DMS79 treated with DMSO at 0.1 percent for 48 hours (cell line): Measurements from ENCODE around the gene HOXD10.
A peak's percentile ranks its signal among the peaks of the same experiment; 100 is the strongest.

ENCODE experiments used
- DNase-seq: peaks from one replicate; lab custom pipeline; 2025; lab: John Stamatoyannopoulos, UW

The HOXD10 gene

DNA sequence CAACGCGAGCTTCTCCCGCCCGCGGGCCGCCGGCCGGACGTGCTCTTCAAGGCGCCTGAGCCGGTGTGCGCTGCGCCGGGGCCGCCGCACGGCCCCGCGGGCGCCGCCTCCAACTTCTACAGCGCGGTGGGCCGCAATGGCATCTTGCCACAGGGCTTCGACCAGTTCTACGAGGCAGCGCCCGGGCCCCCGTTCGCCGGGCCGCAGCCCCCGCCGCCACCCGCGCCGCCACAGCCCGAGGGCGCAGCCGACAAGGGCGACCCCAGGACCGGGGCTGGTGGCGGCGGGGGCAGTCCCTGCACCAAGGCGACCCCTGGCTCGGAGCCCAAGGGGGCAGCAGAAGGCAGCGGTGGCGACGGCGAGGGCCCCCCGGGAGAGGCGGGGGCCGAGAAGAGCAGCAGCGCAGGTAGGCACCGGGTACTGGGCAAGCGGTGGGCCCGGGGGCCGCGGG, 8.8 kb upstream of the HOXD10 start:
- no peak for DNase-seq

DNA sequence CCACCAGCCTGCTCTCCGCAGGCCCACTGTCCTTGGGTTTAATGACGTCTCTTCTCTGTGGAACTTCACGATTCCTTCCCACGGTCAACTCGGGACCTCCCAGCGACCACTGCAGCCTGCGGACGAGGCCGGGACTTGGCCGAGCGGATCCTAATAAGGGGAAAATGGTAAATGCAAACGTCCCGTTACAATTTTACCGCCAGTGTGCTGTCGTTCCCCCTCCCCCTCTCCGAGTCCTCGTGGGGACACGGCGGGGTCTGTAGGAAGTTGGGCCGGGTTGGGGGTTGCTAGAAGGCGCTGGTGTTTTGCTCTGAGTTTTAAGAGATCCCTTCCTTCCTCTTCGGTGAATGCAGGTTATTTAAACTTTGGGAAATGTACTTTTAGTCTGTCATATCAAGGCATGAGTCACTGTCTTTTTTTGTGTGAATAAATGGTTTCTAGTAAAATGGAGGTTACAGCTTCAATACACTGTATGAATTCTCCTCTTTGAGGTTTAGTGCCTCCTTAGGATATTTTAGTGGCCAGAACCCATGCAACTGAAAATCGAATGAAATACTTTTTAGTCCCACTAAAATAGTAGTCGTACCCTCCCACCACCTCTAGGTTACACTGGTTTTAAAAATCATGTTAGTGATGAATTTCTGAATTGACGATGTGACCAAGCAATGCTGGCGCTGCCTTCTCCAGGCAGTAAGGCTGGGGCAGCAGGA, 7.2 kb upstream of the HOXD10 start:
- peak; percentile 57 for DNase-seq

DNA sequence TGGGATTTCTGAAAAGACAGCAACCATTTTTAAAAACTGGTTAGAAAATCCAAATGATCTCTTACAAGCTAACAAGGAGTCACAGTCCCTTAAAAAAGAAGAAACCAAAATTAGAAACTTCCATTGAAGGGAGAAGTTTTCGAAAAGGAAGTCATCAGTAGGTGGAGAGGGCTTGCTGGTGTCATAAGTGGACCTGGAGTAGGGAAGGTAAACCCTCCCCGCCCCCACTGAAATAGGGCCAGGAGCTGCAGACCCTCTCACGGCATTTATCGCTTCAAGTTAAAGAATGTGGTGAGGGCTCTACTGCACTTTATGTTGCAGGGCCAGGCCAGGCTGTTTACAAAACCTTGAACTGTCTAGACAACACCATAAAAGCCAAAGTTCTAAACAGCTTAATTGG, 6.6 kb upstream of the HOXD10 start:
- peak; percentile 70 for DNase-seq

DNA sequence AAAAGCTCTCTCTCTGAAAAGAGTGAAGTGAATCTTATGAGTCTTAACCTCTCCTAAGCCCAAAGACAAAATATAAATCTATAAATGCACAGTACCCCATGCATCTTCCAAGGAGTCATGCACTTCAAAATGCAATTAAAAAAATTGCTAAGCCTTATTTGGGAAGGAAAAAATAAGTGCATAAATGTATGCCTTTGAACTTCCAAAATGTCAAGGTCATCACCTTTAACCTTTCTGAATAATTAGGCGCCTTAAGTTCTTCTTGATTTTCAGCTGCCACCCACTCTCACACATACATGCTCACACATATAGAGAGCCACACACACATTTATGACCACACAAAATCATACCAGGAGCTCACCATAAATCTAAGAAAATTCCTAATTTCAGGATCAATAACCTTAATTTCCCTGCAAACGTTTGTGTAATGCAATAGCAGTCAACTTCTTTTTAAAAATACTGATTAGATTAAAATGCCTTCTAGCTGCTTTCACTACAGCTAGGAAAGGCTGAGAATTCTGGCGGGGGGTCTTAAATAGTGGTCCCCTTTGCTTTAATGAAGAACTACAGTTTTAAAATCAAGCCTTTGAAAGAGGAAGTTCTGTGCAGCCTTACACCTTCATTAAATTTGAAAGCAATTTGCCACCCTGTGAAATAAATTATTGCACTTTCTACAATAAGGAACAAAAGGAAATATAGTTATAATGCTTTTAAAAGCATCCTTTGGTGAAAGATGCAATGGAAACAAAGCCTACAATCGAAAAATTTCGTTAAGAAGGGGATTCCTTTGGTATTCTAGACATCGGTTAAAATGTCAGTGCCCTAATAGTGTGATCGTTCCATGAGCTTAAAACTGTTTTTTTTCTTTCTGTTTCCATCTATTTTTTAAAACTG, 5.9 kb upstream of the HOXD10 start:
- peak; percentile 60 for DNase-seq

DNA sequence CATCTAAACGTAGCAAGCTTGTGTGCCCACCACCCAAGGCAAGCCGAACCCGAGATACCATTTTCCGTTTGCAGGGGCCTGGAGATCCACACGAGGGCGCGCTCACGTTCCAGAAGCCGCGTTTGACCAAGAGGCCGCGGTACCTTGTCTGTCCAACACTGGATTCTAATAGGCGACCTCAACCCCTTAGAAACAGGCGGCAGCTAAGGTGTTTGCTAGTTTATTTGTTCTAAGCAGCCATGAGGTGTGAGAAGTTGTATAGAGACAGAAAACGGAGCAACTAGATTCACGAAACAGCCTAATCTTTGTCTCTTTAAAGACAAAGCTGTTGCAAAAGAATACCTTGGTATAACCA, 5.3 kb upstream of the HOXD10 start:
- peak; percentile 94 for DNase-seq

DNA sequence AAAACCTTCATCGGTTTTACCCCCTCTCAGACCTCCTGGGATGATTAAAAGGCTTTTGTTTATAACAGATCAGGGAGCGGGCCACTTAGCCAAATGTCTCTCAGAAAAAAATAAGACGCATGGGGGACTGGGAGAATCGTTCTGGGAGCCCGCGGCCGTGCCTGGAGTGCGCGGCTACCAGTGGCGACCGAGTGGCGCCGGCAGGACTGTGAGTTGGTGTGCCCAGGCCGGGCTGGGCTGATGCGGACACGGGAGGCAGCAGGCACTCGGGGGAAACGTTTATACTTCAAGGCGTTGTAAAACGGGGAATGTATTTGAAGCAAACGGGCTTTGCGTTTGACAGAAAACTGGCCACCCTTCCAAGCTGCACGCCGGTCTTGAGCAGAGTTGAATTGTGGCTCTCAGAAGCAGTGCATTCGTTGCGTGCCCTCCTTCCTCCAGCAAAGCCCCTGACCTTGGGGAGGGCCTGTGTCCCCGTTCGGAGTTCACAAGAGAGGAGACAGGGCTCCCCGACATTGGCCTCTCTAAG, 4.7 kb upstream of the HOXD10 start:
- DNase-seq, result peak; percentile 61

DNA sequence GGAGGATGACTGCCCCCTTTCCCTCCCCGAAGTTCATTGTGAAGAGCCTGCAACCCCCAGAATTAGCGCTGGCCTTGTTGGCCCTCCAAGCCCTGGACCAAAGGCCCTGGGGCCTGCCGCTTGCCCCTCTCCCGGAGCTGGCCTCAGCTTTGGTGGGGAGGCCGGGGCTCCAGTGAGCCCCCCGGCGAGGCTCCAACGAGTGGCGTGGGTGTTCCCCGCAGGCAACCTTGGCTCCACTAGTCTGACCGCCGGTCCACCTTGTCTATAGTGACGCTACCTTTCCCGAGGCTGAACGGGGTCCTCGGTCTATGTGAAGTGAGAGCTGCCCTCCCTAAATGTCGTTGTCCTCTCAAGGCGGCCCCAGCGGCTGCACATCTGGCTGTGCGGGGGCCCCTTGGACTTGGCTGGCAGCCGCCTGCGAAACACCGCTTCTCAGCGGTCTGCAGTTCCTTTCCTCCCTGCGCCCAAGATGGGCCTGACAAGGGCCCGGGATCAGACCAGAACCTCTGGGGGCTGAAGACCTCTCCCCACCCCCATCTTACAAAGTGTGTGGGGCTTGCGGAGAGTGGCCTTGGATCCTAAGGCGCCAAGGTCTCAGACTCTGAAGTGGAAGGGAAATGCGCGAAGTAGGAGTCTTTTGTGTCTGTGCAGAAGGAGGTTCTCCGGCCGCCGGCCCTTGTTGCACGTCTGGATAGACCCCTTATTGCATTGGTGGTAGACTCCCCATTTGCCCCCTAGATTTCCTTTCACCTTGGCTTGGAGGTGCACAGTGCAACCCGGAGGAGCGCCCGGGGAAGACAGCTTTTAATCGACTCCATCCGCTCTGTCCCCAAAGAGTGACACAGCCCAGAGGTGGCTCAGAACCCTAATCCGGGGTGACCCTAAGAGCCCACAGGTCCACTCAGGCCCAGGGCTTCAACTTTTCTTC, 3.9 kb upstream of the HOXD10 start:
- peak; percentile 57 for DNase-seq

DNA sequence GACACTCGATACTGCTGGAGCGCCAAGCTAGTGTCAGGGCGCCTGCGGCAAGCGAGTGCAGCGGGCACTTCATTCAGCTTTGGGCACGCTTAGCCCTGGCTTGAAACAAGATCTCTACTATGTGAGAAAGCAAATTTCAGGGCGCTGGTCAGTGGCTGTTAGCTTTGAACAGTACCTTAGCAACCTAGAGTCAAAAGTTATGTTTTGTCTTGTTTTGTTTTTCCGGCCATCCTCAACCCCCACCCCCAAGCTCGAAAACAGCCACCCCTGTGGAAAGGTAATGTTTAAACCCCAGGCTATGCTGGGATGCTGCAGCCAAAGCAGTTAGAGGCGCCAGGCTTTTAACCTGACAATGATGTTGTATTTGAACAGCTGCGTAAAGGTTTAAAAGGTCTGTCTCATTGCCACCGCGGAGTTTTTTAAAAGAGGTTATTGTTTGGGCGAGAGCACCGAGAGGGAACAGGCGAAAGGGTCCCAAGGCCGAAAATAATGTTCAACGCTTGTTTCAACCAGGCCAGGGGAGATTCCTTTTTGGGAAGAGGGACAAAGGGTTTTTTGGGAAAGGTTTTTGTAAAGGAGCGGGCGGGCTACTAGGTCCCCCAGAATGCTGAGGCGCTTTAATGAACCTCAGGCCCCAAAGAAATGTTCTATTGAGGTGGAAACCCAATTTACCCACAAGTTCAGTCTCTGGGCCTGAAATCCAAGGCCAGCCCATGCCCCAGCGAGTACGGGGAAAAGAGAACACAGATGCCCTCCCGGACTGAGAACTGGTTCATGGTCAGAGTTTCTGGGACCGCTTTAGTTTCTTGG, 2.3 kb upstream of the HOXD10 start:
- peak; percentile 72 for DNase-seq

DNA sequence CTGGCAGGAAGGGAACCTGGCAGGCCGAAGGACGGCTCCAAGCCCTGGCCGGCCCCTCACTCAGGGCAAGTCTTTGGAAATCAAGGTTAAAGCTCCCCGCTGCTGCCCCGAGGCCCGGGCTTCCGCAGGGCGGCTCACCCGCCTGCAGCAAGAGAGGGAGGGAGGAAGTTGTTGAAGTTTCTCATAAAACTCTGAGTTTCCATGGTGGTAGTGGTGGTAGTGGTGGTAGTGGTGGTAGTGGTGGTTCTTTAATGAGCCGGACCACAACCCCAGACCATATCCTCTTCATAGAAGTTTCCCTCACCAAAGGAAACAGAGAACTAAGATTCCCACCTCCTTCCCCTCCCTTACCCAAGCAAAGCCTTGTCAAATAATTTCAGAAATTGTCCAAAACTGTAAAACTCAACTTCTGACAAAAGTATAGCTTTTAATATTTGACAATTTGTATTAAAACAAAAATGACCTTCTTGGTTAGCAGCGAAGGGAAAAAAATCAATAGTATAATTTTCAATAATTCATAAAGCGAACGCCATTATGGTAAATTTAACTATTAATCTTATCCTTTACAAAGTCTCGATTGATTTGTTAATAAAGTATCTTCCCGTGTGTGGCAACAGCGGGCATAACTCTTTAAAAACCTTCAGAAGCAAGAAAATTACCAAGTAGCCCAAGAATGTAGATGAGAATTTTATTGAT, 1.5 kb upstream of the HOXD10 start:
- DNase-seq, result no peak

DNA sequence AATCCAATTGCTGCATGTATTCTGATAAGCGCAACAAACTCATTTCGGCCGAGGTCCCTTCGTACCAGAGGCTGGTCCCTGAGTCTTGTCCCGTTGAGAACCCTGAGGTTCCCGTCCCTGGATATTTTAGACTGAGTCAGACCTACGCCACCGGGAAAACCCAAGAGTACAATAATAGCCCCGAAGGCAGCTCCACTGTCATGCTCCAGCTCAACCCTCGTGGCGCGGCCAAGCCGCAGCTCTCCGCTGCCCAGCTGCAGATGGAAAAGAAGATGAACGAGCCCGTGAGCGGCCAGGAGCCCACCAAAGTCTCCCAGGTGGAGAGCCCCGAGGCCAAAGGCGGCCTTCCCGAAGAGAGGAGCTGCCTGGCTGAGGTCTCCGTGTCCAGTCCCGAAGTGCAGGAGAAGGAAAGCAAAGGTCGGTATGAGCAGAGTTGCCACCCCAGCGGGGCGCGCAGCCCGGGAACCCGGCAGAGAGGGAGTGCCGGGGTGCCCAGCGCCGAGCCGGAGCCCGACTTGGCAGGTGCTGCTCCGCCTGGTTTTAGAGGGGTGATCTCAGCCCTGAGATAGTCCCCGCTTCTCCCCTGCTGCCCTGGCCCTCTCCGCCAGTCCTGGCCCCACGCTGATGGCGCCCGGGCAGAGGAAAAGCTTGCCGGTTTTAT, 714 bp downstream of the HOXD10 start:
- no peak for DNase-seq

DNA sequence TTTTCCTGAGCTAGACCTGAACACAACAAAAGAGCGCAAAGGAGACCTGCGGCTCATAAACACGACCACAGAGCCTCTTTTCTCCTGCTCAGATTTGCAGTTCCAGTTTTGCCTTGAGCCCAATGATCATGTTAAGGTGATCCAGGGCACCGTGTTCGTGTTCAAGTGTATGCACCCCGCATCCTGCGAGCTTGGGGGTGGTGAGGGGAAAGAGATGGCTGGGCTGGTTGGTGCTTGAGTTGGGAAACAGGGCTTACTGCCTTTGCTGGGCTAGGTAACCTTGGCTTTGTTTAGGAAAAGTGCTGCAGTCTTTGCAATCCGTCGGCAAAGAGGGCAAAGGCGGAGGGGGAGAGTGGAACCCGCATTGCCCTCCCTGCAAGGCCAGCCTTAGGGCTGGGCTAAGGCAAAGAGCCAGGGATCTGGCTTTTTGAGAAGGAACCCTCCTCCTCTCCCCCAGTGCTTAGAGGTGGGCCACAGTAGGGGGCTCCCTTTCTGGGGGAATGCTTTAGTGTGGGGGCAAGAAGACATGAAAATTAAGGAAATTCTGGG, 1.3 kb downstream of the HOXD10 start:
- peak; percentile 40 for DNase-seq

DNA sequence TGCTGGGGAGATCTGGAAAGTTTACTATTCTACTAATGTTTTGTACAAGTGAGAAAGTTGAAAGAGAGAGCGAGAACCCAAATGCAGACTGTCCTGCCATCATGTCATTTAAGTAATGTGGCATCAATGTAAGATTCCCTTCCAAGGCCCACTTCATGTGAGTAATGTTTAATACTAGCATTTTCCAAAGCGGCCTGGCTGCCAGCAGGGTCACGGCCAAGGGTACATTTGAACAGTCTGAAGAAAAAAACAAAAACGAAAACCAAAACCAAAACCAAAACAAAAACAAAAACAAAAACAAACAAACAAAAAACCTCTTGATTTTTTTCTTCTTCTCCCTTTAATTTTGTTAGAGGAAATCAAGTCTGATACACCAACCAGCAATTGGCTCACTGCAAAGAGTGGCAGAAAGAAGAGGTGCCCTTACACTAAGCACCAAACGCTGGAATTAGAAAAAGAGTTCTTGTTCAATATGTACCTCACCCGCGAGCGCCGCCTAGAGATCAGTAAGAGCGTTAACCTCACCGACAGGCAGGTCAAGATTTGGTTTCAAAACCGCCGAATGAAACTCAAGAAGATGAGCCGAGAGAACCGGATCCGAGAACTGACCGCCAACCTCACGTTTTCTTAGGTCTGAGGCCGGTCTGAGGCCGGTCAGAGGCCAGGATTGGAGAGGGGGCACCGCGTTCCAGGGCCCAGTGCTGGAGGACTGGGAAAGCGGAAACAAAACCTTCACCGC, 2.2 kb downstream of the HOXD10 start:
- DNase-seq, result peak; percentile 79

DNA sequence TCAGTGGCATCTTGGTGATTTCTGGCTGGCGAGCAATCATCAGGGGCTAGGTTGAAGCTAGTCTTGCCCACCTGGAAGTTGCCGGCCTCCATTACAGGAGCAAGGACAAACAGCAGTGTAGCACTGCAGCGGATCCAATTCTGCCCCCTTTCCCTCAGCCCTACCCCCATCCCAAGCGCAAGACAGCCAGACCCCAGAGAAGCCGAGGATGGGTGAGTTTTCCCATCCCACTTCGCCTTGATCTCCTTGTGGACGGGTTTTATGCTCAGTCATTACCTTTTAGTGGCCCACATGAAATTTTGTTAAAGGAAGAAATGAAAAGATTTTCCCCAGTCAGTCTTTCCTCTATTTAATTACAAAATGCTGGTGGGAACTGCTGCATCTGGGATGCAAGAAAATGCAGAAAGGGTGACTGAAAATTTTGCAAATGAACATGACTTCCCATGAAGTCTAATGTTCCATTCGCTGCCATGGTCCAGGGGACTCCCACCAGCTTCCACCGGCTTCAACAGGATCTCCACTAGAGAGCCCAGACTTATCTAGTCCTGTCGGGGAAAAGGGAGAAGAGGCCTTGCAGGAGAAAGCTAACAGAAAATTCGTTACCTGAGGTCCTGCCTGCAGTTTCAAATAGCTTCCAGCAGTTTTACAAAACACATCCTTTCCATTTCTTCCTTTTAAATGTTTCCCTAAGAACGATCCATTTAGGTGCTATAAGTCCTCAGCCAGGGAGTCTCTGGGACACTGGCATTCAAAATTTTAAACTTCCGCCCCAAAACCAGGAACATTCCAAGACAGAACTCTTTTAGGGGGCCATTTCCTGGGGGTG, 4.0 kb downstream of the HOXD10 start:
- peak; percentile 46 for DNase-seq

DNA sequence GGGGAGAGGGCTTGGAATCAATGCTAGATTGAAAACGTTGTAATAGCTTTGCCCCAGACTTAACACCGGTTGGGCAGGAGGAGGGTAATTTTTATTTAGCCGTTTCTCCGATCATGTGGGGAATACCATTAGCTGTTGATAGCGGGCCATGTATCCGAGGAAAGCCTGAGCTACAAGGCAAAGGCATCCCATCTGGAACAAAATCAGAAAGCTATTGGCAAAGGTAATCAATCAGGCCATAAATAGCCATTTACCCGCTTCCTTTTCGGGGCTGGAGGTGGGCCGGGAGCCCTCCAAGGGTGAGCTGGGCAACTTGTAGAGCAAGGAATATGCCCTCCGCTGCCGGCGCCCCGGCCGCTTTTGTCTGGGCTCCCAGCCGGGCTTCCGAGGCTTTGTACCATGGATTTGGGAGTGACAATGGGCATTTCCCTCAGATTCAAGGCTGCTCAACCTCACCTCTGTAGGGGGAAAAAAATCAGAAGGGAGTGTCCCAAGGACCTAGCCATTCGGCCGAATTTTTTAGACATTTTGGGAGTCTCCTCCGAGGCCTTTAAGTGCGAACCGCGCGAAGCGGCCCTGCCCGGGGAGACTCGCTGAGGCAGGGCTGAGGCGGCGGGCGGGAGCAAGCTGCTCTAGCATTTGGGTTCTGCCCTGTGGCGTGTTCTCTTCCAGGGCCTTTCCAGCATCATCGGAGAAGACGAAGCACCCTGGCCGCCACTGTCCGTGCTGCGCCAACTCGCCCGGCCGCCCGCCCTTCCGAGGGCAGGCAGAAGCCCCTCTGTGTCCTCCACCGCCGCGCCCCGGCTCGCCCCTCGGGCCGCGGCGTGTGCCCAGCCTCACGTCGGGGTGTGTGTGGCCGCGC, 4.8 kb downstream of the HOXD10 start:
- DNase-seq, result peak; percentile 15

DNA sequence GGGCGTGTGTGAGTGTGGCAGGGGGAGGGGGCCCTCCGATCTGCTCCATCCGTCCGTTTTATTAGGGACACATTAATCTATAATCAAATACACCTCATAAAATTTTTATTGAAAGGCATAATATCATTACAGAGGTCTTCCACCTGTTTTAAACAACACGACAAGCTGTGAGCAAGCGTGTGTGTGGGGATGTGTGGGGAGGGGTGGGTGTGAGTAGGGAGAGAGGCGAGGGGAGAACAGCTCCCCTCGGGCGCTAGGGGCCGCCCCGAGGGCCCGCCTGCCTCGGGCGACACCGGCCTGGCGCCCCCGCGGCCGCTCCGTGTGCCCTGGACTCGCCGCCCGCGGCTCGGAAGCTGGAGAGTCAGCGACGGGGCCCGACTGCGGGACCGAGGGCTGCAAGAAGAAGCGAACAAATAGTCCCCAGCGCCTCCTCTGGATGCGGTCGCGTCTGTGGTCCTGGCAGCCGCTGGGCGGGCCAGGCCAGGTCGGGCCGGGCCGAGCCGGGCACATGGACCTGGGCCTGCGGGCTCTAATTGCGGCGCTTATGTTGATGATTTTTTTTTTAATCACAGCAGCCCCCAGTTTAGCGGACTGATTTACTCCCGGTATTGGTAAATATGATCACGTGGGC, 5.6 kb downstream of the HOXD10 start:
- DNase-seq, result peak; percentile 49

DNA sequence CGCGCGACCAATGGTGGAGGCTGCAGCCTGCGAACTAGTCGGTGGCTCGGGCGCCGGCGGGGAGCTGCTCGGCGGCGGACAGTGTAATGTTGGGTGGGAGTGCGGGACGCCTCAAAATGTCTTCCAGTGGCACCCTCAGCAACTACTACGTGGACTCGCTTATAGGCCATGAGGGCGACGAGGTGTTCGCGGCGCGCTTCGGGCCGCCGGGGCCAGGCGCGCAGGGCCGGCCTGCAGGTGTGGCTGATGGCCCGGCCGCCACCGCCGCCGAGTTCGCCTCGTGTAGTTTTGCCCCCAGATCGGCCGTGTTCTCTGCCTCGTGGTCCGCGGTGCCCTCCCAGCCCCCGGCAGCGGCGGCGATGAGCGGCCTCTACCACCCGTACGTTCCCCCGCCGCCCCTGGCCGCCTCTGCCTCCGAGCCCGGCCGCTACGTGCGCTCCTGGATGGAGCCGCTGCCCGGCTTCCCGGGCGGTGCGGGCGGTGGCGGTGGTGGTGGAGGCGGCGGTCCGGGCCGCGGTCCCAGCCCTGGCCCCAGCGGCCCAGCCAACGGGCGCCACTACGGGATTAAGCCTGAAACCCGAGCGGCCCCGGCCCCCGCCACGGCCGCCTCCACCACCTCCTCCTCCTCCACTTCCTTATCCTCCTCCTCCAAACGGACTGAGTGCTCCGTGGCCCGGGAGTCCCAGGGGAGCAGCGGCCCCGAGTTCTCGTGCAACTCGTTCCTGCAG, 6.3 kb downstream of the HOXD10 start, which contains the start of gene HOXD9:
Gene HOXD9, plus strand, starts transcription at position 37 of the 728 bp plus-strand sequence. Its CDS starts 50 bp downstream, at position 87.
- DNase-seq, result no peak
